HG02943 (cell line): ENCODE data around the gene RNF167.

Experiments used
- ATAC-seq: cut with Tn5 transposase; IDR thresholded peaks from one replicate; pipeline ENCODE4 v1.9.1; 2021; ENCODE audit warnings: mild to moderate bottlenecking, low read depth, moderate library complexity; ENCODE audit not compliant: unreplicated experiment

The RNF167 gene

DNA sequence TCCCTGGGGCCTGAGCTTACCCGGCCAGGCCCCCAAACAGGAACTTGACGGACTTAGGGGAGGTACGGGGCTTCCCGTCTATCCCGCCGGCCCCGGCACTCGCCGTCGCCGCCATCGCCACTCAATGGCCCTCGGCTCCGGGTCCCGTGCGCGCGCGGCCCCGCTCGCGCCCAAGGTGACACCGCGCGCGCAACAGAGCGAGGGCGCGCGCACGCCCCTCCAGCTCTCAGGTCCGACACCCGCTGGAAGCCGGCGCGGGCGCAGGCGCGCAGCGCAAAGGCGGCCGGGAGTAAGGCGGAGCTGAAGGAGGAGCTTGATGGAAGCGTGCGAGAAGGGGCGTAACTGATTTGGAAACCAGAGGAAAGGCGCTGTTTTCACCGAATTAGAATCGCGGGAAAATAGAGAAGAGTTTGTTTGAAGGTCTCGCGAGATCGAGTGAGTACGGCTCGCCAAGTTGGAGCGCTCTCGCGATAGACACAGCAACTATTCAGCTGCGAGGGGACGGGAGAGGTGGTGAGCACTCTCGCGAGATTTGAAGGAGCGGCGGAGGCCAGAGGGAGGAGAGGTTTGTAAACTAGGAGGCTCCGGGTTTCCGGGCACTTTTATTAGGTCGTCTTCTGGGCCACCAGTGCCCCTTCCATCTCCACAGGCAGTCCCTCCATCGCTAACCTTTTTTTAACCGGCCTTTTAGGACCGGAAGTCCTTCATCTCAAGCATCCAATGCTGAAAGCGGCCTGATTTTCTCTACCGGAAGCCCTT, at the start of gene RNF167, which contains the start of gene SLC25A11:
Gene RNF167, plus strand, starts transcription at position 473 of the 759 bp plus-strand sequence. CDS start 642 bp downstream, outside the sequence.
Gene SLC25A11, minus strand, starts transcription at position 251 of the 759 bp plus-strand sequence. Its CDS starts 136 bp downstream, at position 115.
- peak; percentile 62 for ATAC-seq

GRCh38 chr17:4891411-4892410, 48.4 kb upstream of the RNF167 start:
- ATAC-seq, result no peak

GRCh38 chr17:4892499-4893221, 47.4 kb upstream of the RNF167 start:
- no peak for ATAC-seq

- ATAC-seq, result no peak
Observed at GRCh38 chr17:4893272-4893671, 46.8 kb upstream of the RNF167 start.

DNA sequence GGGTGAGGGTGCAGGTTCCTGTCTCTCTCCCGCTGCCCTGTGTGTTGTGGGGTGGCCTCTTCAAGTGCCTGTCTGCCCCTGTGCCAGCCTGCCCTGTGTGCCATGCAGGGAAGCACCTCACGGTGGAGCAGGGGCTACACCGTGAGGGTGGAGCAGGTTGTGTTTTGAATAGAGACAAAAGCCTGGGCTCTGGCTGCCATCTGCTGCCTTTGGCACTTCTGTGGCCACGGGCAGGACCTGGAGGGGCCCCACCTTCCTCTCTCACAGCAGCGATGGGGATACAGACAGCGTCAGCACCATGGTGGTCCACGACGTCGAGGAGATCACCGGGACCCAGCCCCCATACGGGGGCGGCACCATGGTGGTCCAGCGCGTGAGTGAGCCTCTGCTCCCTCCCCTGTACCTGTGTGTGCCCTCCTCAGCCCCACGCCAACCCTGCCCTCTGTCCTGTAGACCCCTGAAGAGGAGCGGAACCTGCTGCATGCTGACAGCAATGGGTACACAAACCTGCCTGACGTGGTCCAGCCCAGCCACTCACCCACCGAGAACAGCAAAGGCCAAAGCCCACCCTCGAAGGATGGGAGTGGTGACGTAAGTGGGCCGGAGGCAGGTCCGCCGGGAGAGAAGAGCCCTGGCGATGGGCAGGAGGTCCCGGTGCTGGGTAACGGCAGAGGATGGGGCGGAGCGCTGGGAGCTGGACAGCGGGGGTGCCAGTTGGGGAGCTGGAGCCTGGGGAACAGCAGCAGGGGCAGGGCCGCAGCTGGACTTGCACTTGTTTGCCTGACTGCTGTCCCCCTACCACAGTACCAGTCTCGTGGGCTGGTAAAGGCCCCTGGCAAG, 46.1 kb upstream of the RNF167 start:
- ATAC-seq, result no peak

DNA sequence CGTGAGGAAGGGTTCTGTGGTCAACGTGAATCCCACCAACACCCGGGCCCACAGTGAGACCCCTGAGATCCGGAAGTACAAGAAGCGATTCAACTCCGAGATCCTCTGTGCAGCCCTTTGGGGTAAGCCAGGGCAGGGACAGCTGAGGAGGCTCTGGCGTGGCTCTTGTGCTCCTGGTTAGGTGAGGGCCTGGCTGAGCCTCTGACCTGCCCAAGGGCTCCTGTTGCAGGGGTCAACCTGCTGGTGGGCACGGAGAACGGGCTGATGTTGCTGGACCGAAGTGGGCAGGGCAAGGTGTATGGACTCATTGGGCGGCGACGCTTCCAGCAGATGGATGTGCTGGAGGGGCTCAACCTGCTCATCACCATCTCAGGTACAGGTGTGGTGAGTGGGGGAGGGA, 44.9 kb upstream of the RNF167 start:
- no peak for ATAC-seq

DNA sequence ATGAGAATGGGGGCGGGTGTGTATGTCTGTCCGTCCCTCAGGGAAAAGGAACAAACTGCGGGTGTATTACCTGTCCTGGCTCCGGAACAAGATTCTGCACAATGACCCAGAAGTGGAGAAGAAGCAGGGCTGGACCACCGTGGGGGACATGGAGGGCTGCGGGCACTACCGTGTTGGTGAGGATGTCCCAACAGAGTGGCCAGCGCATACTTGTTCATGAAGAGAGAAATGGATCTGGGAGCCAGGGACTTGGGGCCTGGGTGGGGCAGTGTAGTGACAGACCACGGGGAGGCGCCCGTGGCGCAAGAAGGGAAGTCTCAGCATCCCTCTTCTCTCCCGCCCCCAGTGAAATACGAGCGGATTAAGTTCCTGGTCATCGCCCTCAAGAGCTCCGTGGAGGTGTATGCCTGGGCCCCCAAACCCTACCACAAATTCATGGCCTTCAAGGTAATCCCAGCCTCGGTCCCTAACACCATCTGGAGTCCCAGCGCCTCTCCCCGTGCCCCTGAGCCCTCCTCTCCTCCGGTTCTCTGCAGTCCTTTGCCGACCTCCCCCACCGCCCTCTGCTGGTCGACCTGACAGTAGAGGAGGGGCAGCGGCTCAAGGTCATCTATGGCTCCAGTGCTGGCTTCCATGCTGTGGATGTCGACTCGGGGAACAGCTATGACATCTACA, 44.3 kb upstream of the RNF167 start:
- no peak for ATAC-seq

DNA sequence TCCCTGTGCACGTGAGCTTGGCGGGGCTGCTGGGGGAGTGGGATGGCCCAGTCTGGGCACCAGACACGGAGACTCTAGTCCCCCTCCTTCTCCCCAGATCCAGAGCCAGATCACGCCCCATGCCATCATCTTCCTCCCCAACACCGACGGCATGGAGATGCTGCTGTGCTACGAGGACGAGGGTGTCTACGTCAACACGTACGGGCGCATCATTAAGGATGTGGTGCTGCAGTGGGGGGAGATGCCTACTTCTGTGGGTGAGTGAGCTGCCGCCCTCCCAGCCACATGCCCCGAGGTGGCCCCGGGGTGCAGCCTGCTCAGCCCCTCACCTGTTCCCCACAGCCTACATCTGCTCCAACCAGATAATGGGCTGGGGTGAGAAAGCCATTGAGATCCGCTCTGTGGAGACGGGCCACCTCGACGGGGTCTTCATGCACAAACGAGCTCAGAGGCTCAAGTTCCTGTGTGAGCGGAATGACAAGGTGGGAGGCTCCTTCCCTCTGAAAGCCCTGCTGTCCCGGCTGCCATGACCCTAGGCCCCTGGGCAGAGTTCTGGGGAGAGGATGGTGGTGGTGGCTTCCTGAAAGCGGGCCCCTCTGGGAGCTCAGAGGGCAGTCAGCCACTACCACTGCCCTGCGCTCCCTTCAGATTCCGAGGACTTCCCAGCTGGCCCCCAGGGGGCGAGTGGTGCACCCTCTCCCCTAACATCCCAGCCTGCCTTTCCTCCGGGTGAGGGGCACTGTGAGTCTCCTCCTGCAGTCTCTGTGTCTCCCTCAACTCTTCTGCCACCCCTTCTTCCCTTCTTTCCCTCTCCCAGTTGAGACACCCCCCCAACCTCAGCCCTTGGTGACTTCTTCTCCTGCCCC, 43.5 kb upstream of the RNF167 start:
- no peak for ATAC-seq

DNA sequence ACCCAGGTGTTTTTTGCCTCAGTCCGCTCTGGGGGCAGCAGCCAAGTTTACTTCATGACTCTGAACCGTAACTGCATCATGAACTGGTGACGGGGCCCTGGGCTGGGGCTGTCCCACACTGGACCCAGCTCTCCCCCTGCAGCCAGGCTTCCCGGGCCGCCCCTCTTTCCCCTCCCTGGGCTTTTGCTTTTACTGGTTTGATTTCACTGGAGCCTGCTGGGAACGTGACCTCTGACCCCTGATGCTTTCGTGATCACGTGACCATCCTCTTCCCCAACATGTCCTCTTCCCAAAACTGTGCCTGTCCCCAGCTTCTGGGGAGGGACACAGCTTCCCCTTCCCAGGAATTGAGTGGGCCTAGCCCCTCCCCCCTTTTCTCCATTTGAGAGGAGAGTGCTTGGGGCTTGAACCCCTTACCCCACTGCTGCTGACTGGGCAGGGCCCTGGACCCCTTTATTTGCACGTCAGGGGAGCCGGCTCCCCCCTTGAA, 42.8 kb upstream of the RNF167 start:
- ATAC-seq, result no peak

- ATAC-seq, result no peak
Observed at GRCh38 chr17:4897785-4898184, 42.3 kb upstream of the RNF167 start.

DNA sequence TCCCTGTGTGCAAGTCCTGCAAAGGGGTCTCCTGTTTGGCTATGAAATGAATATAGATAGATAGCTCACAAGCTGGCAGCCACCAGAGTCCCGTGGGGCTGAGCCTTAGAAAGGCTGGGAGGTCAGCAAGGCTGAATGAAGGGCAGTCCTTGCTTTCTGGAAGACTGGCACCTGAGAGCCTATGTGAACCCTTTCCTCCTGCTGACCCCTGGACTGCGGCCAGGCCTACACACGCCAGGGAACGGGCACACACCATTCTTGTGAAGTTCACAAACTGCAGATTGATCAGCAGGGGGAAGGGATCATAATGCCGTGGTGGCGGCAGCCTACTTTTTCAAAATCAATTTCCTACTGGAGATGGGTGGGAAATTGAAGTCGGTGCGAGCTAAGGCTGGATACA, 41.7 kb upstream of the RNF167 start:
- ATAC-seq, result no peak

DNA sequence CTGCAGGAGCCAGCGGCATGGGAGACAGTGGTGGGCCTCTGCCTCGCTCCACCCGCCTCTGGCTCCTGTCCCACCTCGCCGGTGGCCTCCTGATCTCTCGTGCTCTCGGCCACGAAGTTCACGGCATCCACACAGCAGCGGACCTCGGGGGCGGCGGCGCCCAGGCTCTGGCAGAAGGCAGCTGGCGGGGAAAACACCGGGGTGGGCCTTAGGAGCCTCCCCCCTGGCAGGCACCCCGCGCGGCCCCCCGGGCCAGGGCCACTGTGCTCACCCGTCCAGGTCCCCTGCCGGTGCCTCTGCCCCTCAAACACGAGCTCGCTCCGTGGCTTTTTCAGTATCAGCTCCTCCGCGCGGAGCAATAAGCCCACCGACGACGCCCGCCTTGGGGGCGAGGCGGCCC, 41.1 kb upstream of the RNF167 start:
- ATAC-seq, result no peak

DNA sequence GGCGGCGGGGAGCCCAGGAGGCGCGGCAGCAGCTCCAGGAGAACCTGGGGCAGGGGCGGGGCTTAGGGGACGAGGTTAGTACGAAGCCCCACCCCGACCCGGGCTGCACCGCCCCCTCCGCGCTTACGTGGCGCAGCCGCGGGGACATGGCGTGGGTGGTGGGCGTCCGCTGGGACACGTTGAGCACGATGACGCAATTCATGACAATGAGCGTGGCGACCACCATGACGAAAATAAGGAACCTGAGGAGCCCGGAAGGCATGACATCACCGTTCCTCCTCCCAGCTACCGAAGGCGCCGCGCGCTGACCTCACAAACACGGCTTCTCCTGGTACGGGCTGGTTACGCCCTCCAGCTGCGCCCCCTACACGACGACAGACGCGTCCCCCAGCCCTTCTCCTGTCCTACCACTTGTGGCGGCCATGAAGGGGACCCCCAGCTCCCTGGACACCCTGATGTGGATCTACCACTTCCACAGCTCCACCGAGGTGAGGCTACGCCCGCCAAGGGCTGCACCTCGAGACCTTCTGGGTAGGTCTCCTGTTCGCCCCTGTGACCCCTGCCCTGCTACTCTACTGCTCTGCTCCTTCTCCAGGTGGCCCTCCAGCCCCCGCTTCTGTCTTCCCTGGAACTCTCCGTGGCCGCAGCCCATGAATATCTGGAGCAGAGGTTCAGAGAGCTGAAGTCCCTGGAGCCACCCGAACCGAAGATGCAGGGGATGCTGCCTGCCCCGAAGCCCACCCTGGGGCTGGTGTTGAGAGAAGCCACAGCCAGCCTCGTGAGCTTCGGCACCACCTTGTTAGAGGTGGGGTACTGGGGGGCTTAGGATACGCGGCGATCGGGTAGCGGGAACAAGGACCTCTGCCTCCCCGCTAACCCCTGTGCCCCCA, 40.5 kb upstream of the RNF167 start, which contains the start of gene C17orf107:
Gene C17orf107, plus strand, starts transcription at position 196 of the 890 bp plus-strand sequence. Its CDS starts 227 bp downstream, at position 423.
- ATAC-seq, result no peak

GRCh38 chr17:4900231-4901107, 39.6 kb upstream of the RNF167 start:
- no peak for ATAC-seq

DNA sequence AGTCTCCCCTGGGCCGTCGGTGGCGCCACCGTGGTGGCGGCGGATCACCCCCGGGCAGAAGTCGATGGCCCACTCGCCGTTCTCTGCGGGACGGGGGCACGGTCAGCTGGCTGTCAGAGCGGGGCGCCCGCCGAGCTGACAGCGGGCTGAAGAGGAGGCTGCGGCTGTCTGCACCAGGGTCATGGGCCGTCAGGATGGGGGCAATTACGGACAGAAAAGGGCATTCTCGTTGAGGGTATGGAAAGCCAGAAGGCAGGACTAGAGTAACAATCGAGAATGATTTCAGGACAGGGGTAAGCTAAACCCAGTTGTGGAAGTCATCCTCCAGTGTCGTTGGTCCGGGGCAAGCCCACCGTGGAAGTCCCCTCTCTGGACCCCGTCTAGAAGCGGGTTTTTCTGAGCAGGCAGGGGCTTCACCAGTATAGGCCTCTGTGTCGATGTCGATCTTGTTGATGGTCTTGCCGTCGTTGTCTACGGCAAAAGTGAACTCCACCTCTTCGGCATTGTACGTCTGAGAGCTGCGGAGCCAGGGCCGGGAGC, 38.9 kb upstream of the RNF167 start:
- no peak for ATAC-seq
